ENCODE data around the gene LYPD6B.

Gene LYPD6B

GRCh38 chr2:149167001-149167780 lies 128.7 kb downstream of the LYPD6B start:
- peak; percentile 79 for DNase-seq

GRCh38 chr2:149167941-149168340 lies 129.4 kb downstream of the LYPD6B start:
- DNase-seq: no peak

GRCh38 chr2:149169656-149170055 lies 131.2 kb downstream of the LYPD6B start:
- peak; percentile 19 for DNase-seq

GRCh38 chr2:149170156-149170555 lies 131.7 kb downstream of the LYPD6B start:
- no peak for DNase-seq

DNA sequence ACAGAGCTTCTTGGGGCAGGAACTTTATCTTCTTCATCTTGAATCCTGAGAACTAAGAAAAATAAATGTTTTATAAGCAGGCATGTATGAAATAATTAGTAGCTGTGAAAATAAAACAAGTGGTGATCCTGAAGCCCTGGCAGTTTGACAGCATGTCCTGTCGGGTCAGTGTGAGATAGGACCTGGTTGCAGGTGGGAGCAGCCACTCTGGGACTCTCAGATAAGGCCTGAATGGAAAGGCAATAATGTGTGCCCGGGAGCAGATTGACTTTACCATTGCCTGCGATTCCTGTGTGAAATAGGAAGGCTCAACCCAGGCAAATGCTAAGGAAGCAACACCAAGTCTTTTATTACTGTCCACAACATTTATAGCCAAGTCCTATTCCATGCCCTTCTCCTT lies 132.4 kb downstream of the LYPD6B start:
- DNase-seq: no peak

DNA sequence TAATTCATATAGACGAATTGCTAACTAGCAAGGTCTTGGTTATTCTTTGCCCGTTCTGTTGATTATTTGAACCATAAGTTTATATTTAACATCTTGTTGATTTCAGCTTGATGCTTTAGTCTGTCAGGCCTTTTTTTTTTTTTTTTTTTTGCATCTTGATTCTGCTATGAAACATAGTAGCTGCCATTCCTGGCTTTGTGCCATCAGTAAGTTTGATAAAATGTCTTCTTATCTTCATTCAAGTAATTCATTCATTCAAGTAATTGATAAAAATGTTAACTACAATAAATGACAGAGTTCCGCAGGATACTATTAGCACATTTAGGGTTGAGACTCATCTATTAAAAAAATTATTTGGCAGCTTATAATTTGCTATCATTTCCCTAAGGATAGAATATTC lies 134.7 kb downstream of the LYPD6B start:
- no peak for DNase-seq

GRCh38 chr2:149175956-149176355 lies 137.5 kb downstream of the LYPD6B start:
- DNase-seq: no peak

- DNase-seq: no peak
Measured at GRCh38 chr2:149178612-149179011, 140.1 kb downstream of the LYPD6B start.

- no peak for DNase-seq
Measured at GRCh38 chr2:149180226-149180875, 141.9 kb downstream of the LYPD6B start.

DNA sequence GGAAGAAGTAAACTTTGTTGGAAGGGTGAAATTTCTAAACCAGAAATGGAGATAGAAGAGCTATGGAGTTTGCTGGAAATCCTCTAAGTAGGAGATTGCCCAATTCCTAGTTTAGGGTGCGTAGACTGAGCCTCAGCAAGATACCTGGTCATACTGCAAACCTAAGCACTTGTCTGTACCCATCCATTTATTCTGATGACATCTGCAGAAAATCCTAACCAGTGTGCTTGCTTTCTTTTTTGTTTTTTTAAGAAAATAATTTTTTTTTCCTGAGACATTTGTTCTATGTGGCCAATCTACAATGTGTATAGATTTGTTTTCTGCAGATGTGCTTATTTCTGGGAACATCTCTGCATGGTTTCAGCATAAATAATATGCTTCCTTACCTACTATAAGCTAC lies 144.7 kb downstream of the LYPD6B start:
- no peak for DNase-seq

DNA sequence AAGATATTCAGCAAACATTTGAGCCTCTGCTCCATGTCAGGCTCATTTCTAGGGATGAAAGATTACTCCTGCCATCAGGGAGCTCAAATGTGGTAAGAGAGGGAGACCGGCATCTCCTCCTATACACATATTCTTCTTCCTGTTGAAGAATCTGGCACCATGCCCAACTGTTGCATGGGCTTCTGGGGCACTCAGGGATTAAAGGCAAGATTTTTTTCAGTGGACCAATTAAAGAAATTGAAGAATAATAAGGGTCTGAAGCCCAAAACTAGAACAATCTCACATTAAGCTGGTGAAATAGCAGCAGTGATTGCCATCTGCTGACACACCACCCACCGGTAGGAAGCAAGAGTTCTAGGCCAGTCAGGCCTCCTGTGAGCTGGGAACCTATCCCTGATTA lies 146.5 kb downstream of the LYPD6B start:
- no peak for DNase-seq

- peak; percentile 8 for DNase-seq
Measured at GRCh38 chr2:149185942-149186490, 147.5 kb downstream of the LYPD6B start.

- DNase-seq: no peak
Measured at GRCh38 chr2:149187057-149187456, 148.6 kb downstream of the LYPD6B start.

GRCh38 chr2:149188291-149188690 lies 149.8 kb downstream of the LYPD6B start:
- no peak for DNase-seq

DNA sequence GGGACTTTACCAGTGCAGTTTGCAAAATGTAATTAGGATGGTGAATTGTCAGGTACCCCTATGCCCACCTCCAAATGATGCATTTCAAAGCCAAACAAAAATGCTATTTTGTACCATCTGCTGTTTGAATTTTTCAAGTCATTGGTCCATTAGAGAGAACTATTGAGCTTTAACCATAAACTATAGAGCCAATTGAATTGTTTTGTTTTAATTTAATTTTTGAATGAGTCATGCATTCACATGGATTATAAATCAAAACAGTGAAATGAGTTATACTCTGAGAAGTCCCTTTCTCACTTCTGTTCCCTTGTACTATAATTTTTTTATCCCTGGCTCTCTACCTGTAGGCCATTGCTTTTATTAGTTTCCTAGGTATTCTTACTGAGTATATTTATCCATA lies 151.3 kb downstream of the LYPD6B start:
- DNase-seq: no peak

DNA sequence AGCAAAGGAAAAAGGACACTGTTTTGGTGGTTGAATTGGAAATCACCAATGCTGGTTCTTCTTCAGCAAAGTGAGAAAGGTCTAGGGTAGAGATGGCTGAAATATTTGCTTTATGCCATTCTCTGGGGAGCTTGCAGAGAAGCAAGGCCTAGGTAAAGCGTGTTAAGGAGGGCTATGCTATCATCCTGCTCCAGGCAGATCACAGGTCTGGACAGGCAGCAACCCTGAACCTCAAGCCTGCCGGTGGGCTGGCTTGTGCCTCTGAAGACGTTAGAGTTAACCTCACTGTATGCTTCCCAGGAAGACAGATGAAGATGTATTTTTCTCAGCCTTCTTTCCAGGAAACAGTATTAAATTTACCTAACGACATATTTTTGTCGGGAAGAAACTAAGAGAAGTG lies 153.4 kb downstream of the LYPD6B start:
- DNase-seq: no peak

DNA sequence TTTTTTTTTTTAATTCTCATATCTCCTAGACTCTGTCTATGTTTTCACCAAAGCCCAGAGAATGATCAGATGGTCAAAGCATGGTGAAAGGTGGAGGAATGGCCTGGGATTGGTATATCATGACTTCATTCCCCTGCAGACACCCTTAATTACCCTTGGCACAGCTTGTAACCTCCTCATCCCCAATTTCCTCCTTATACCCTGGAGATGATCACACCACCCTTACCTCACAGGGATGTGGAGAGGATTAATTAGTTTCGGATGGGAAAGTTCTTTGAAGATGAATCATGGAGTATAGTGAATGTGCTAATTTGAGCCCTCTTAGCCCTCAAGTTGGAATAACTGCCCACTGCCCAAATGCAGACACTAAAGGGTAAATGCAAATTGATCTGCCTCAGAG lies 153.9 kb downstream of the LYPD6B start:
- DNase-seq: no peak

- no peak for DNase-seq
Measured at GRCh38 chr2:149200109-149200520, 161.6 kb downstream of the LYPD6B start.

GRCh38 chr2:149204686-149205085 lies 166.2 kb downstream of the LYPD6B start:
- DNase-seq: no peak

DNA sequence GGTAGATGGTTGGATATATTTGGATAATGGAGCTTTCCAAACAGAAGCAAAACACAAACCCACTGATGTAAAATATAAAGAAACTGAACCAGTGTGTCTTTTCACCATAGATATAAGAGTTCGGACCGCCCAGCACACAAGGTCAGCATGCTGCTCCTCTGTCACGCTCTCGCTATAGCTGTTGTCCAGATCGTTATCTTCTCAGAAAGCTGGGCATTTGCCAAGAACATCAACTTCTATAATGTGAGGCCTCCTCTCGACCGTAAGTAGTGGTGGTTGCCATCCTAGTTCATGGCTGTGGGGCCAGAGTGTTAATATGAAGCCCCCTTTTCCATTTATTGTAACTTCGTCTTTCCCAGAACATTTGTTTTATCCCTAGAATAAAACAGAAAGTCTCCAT lies 166.6 kb downstream of the LYPD6B start:
- DNase-seq: no peak

- DNase-seq: no peak
Measured at GRCh38 chr2:149213764-149214493, 175.4 kb downstream of the LYPD6B start.

DNA sequence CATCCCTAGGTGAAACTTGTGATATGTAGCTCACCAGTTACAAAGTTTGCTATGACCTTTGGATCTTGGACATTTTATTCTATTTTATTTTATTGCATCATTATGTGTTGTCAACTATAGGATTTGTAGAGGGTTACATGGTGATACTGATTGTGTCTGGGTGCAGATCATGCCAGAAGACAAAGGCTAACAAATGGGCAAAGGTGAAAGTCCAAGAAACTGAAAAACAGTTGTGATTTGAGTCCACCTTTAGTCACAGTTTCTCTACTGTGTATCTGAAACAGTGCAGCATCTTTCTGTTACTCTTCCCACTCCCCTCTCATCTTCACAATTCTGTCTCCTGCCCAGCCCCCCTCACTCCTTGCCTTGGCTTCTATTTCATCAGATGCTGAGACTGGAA lies 180.0 kb downstream of the LYPD6B start:
- no peak for DNase-seq

DNA sequence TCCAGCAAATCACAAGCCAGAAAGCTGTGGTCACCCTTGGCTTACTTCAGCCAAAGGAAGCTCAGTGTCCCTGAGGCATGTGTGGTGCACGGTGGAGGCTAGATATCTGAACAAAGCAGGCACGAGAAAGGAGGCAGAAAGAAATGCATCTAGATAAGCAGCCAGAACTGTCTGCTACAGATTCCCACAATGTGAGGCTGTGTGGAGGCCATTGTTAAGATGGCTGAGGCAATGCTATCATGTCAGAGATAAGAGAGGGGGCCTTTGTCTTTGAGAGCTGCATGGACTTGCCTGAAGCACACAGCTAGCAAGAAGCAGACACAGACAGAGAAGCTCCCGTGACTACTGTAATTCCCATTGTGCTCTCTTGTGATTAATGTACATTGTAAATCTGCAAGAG lies 181.4 kb downstream of the LYPD6B start:
- DNase-seq: no peak

DNA sequence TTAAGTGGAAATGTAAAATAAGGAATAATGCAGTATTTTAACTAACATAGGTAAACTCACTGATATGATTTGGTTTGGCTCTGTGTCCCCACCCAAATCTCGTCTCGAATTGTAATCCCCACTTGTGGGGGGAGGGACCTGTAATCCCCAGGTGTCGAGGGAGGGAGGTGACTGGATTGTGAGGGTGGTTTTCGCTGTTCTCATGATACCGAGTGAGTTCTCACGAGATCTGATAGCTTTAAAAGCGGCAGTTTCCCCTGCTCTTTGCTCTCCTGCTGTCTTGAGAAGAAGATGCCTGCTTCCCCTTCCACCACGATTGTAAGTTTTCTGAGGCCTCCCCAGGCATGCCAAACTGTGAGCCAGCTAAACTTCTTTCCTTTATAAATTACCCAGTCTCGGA lies 182.5 kb downstream of the LYPD6B start:
- no peak for DNase-seq

Measured in activated CD4-positive, alpha-beta T cell treated with anti-CD3 and anti-CD28 coated beads, Interleukin-10, Interleukin-2, amounts not matched to agents 100 ng/mL and 50 ng/mL, durations not matched to agents 16 hours and 8 hours (primary cell).